Neural cell (in vitro differentiated cells): ENCODE data around the gene CCL4L2.

Source experiments
- CTCF ChIP-seq: fragments of 450-650 bp; IDR thresholded peaks from 2 replicates; pipeline ENCODE4 v1.5.1; 2014; ENCODE audit warnings: antibody characterized with exemption, mild to moderate bottlenecking, moderate library complexity; ENCODE audit not compliant: poor library complexity, severe bottlenecking
- EP300 ChIP-seq: fragments of 450-650 bp; conservative IDR thresholded peaks from 2 replicates; pipeline ENCODE4 v1.6.1; 2014; ENCODE audit warnings: antibody characterized with exemption, mild to moderate bottlenecking, moderate library complexity; ENCODE audit not compliant: poor library complexity, severe bottlenecking
- EZH2 ChIP-seq: fragments of 200-600, 300-800 bp; shearing (Covaris generic), sonication (generic); IDR thresholded peaks from 2 replicates; pipeline ENCODE4 v1.6.1; 2014; ENCODE audit warnings: antibody characterized with exemption, low read length, borderline replicate concordance, mild to moderate bottlenecking; ENCODE audit not compliant: insufficient read depth, poor library complexity, severe bottlenecking
- POLR2AphosphoS5 ChIP-seq: IDR thresholded peaks from 2 replicates; pipeline ENCODE4 v1.6.1; 2012
- RAD21 ChIP-seq: fragments of 450-650 bp; conservative IDR thresholded peaks from 2 replicates; pipeline ENCODE4 v1.6.1; 2014; ENCODE audit warnings: antibody characterized with exemption, mild to moderate bottlenecking, moderate library complexity
- SMC3 ChIP-seq: fragments of 450-650 bp; conservative IDR thresholded peaks from 2 replicates; pipeline ENCODE4 v1.6.1; 2014; ENCODE audit warnings: antibody characterized with exemption, mild to moderate bottlenecking, moderate library complexity; ENCODE audit not compliant: poor library complexity
- TAF1 ChIP-seq: IDR thresholded peaks from 2 replicates; pipeline ENCODE4 v1.6.1; 2012; ENCODE audit warnings: low read depth

DNA sequence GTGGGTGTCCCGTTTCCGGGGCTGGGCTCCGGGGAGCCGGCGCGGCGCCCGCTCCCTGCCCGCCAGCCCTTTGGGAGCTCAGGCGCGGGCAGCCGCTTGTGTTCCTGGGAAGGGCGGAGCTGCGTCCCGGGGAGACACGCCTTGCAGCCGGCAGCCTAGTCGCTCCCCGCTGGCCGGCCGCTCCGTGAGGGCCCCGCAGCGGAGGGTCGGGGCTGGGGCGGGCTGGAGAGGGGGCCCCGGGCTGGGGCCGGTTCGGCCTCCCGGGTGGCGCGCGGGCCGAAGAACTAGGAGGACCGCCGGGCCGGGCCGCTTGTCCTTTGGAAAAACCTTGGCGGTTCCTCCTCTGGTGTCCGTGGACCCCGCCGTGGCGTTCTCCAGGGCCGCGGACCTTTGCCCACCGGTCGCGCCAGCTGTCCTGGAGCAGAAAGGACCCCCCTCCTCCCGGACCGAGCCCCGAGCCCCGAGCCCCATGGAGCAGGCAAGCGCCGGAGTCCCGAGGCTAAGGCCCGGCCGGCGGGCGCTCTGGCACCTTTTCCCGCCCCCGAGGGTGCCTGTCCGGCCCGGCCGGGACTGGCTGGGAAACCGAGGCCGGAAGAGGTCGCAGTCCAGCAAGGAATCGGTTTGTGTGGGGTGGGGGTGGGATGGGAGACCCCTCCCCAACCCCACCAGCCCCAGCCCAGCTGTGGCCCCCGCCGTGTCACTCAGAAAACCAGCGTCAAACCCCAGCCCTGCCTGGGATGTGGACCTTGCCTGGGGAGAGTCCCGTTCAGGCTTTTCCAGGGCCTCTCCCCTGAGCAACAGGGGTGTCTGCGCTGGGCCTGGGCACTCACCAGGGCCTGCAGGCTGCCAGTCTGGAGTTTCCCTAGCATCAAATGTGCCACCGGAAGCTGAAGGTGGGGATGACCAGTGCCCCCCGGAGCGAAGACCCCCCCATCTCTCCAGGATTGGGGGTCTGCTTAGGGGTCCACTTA is 27.6 kb upstream of the CCL4L2 start:
- no peak for TF ChIP-seq POLR2AphosphoS5
- no peak for TF ChIP-seq CTCF
- no peak for TF ChIP-seq EZH2
- no peak for TF ChIP-seq EP300
- TF ChIP-seq TAF1: no peak
- TF ChIP-seq RAD21: no peak
- TF ChIP-seq SMC3: no peak
